Pancreas (tissue), 10 donors: Measurements from ENCODE around the gene KRTAP10-8. TPM values are rescaled to one million over a fixed set of nuclear protein-coding genes. Genes with fewer than 3 reads are reported as not detected.
"Not testable (repeated sequence)": the region's sequence is repeated elsewhere in the genome, so short reads cannot be mapped to it uniquely, and the experiment has no call there.

ENCODE experiments used
- ATAC-seq, 4 donors: fragments of 200-7000 bp; cut with Tn5 transposase; one replicate each; pipeline versions ENCODE4 v1.8.0 to v1.9.1; 2020; ENCODE audit warnings: mild to moderate bottlenecking in 4 of 4, moderate library complexity in 4 of 4
- DNase-seq, 6 donors: peaks; one replicate each; pipeline ENCODE4 v3.0.0-alpha.2; 2020
- FAIRE-seq: peaks from 2 replicates; lab custom pipeline; 2012; peaks lifted over from hg19 to GRCh38; lab: Jason Lieb, UNC
- H3K27ac ChIP-seq, 4 donors: fragments of 200-600 bp; sonication (generic); 1 replicate in 3 of 4; 2 replicates in 1 of 4; pipeline versions ENCODE4 v1.5.0 to v1.8.0; 2020
- H3K27me3 ChIP-seq, 4 donors: fragments of 200-600 bp; one replicate each; pipeline ENCODE4 v1.8.0; 2021
- H3K36me3 ChIP-seq, 3 donors: fragments of 200-600 bp; sonication (generic) in 1 of 3; one replicate each; pipeline versions ENCODE4 v1.5.0 to v1.8.0; 2020 to 2021
- H3K4me1 ChIP-seq, 3 donors: fragments of 200-600 bp; one replicate each; pipeline ENCODE4 v1.8.0; 2021
- H3K4me3 ChIP-seq, 4 donors: fragments of 200-600 bp; sonication (generic) in 2 of 4; one replicate each; pipeline versions ENCODE4 v1.5.0 to v1.8.0; 2020 to 2021
- H3K9me3 ChIP-seq, 4 donors: fragments of 200-600 bp; one replicate each; pipeline ENCODE4 v1.8.0; 2021
- WGBS, 2 donors: extraction: QIAGEN DNeasy Blood & Tissue Kit; methylation state at CpG; one replicate each; pipeline ENCODE4 v1.1.7; 2013; 5-methylcytosine and 5-hydroxymethylcytosine counted together
- intact Hi-C, 3 donors: fragments of 100-400 bp; cut with DNase I; formaldehyde crosslinking; loops; one replicate each; pipeline versions ENCODE4 v1.11.1 to v1.14.2; 2022
- polyA plus RNA-seq, 2 donors: library from polyadenylated mRNA; stranded (reverse); fragments of 200-250 nt; gene quantifications; one replicate each; pipeline ENCODE4 v1.2.3, GENCODE V29; 2013
- total RNA-seq, 6 donors: library from RNA; stranded (reverse); fragmentation: NEBNext Ultra II Directional in 4 of 6; extraction: Animal tissue kit (Norgen Biotek cat#: 25700) in 4 of 6; gene quantifications; one replicate each; pipeline versions ENCODE4 v1.2.1 to v1.2.4, GENCODE V29; 2021 to 2023
- TF ChIP-seq, protein P1 (sequence below), 4 donors: fragments of 200-600 bp; sonication (generic) in 3 of 4; IDR thresholded peaks; one replicate each; pipeline versions ENCODE4 v1.5.0 to v1.8.0; 2021; ENCODE audit warnings: antibody characterized with exemption in 4 of 4
- donor health status: healthy with polysubstance abuse.
- donor health status: DM: no; HTN: no; CAD: no; lungs with moderate emphysema.
- donor health status: DM: no; HTN: no; CAD: no.
- donor health status: control.
- donor health status: control.
- donor health status: Bipolar disorder and iron deficiency.
- donor health status: DM: yes; HTN: yes; CAD: no.
- donor health status: DM: no; HTN: no; CAD: no.
- donor health status: DM: no; HTN: no; CAD: no.
- donor health status: DM: yes; HTN: yes; CAD: no.

The KRTAP10-8 gene
- total and polyA plus RNA-seq, 8 donors, result not detected

- H3K36me3 ChIP-seq, result no peaks in the 10 kb centered on the region
- TF ChIP-seq, protein P1, sequence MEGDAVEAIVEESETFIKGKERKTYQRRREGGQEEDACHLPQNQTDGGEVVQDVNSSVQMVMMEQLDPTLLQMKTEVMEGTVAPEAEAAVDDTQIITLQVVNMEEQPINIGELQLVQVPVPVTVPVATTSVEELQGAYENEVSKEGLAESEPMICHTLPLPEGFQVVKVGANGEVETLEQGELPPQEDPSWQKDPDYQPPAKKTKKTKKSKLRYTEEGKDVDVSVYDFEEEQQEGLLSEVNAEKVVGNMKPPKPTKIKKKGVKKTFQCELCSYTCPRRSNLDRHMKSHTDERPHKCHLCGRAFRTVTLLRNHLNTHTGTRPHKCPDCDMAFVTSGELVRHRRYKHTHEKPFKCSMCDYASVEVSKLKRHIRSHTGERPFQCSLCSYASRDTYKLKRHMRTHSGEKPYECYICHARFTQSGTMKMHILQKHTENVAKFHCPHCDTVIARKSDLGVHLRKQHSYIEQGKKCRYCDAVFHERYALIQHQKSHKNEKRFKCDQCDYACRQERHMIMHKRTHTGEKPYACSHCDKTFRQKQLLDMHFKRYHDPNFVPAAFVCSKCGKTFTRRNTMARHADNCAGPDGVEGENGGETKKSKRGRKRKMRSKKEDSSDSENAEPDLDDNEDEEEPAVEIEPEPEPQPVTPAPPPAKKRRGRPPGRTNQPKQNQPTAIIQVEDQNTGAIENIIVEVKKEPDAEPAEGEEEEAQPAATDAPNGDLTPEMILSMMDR (IDR thresholded peaks at IDR 0.05), result no peak
- ATAC-seq (no peak), FAIRE-seq (no peak), DNase-seq (no peak)
- no peak overlapping the region for H3K4me3 ChIP-seq
- intact Hi-C loops, result no loop called here
- no peak overlapping the region for H3K27ac ChIP-seq
- no peaks in the 10 kb centered on the region for H3K9me3 ChIP-seq
- WGBS, 2 donors, result 67 to 83% methylated on average over 7 of the region's 7 CpGs
- H3K27me3 ChIP-seq, result no peaks in the 10 kb centered on the region
- no peaks in the 10 kb centered on the region for H3K4me1 ChIP-seq
These were observed 13.9 kb downstream of the KRTAP10-8 start for GRCh38 chr21:44625756-44626155.

GRCh38 chr21:44626262-44626661 is 14.4 kb downstream of the KRTAP10-8 start:
- no peak for FAIRE-seq
- no peaks in the 10 kb centered on the region for H3K9me3 ChIP-seq
- intact Hi-C loops, result no loop called here
- H3K27ac ChIP-seq, result no peak overlapping the region
- no peak for ATAC-seq
- H3K4me1 ChIP-seq, result no peaks in the 10 kb centered on the region
- WGBS, 2 donors, result 59 to 71% methylated on average over 10 of the region's 10 CpGs
- no peak overlapping the region for H3K4me3 ChIP-seq
- no peaks in the 10 kb centered on the region for H3K36me3 ChIP-seq
- DNase-seq, result peak in 1 of 6 donors; percentile 22
- TF ChIP-seq, protein P1 (IDR thresholded peaks at IDR 0.05), result no peak
- no peaks in the 10 kb centered on the region for H3K27me3 ChIP-seq

DNA sequence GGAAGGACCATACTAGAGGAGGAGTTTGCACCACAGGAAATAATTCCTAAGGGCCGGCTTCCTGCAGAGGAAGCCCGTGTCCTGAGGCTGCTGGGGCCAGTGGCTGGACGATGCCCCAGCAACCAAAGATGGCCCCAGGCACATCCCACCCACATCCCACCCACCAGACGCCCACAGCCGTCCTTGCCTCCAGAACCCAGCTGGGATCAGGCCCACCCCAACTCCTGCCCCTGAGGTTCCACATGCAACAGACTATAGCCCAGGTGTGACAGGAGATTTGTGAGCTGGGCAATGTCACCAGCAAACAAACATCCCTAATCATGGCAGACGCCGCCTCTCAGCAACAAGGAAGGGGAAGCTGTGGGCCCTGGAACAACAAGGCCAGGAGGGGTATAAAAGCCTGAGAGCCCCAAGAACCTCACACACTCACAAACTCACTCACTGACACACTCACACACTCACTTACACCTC is 14.8 kb downstream of the KRTAP10-8 start, which contains the start of gene KRTAP10-9:
Gene KRTAP10-9 (plus strand): TSS at position 421 of the 471 bp plus-strand sequence. CDS start 79 bp downstream, outside the sequence.
- no peak within 1 kb of the TSS for H3K27ac ChIP-seq
- ATAC-seq, result no peak
- intact Hi-C loops, result no loop called here
- no peak within 1 kb of the TSS for H3K4me3 ChIP-seq
- no peak for FAIRE-seq
- no peaks in the 10 kb centered on the region for H3K27me3 ChIP-seq
- H3K9me3 ChIP-seq, result no peaks in the 10 kb centered on the region
- no peaks in the 10 kb centered on the region for H3K36me3 ChIP-seq
- DNase-seq, result no peak
- TF ChIP-seq, protein P1 (IDR thresholded peaks at IDR 0.05), result no peak
- WGBS, 2 donors, result 38 to 47% methylated on average over 5 to 7 of the region's 7 CpGs
- H3K4me1 ChIP-seq, result no peaks in the 10 kb centered on the region

DNA sequence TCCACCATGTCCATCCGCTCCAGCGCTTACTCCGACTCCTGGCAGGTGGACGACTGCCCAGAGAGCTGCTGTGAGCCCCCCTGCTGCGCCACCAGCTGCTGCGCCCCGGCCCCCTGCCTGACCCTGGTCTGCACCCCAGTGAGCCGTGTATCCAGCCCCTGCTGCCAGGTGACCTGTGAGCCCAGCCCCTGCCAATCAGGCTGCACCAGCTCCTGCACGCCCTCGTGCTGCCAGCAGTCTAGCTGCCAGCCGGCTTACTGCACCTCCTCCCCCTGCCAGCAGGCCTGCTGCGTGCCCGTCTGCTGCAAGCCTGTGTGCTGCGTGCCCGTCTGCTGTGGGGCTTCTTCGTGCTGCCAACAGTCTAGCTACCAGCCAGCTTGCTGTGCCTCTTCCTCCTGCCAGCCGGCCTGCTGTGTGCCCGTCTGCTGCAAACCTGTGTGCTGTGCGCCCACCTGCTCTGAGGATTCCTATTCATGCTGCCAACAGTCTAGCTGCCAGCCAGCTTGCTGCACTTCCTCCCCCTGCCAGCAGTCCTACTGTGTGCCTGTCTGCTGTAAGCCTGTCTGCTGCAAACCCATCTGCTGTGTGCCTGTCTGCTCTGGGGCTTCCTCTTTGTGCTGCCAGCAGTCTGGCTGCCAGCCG is 15.4 kb downstream of the KRTAP10-8 start:
- WGBS, 2 donors, result 52 to 77% methylated on average over 11 to 20 of the region's 20 CpGs
- H3K27me3 ChIP-seq, intact Hi-C loops, H3K36me3 ChIP-seq, FAIRE-seq, H3K9me3 ChIP-seq, ATAC-seq, H3K4me3 ChIP-seq, H3K4me1 ChIP-seq, H3K27ac ChIP-seq: not testable (repeated sequence)
- peak in 1 of 6 donors; percentile 34 for DNase-seq

- H3K27ac ChIP-seq, H3K4me1 ChIP-seq, DNase-seq, H3K27me3 ChIP-seq, H3K36me3 ChIP-seq, ATAC-seq, intact Hi-C loops, H3K9me3 ChIP-seq, FAIRE-seq, H3K4me3 ChIP-seq: not testable (repeated sequence)
- WGBS, 2 donors, result 37 to 54% methylated on average over 9 to 15 of the region's 15 CpGs
These were observed 16.0 kb downstream of the KRTAP10-8 start for GRCh38 chr21:44627831-44628233.
